GM18909 (cell line): ENCODE data around the gene ODF2L.
"Not testable (repeated sequence)": the region's sequence is repeated elsewhere in the genome, so short reads cannot be mapped to it uniquely, and the experiment has no call there.

ENCODE experiments used
- ATAC-seq: cut with Tn5 transposase; IDR thresholded peaks from one replicate; pipeline ENCODE4 v1.9.1; 2021; ENCODE audit warnings: mild to moderate bottlenecking; ENCODE audit not compliant: unreplicated experiment, poor library complexity

Gene ODF2L

GRCh38 chr1:86388777-86389176 is 7.3 kb downstream of the ODF2L start:
- no peak for ATAC-seq

GRCh38 chr1:86387916-86388627 is 8.1 kb downstream of the ODF2L start:
- no peak for ATAC-seq

- ATAC-seq = peak; percentile 65
These were observed 13.2 kb downstream of the ODF2L start for GRCh38 chr1:86382878-86383277.

GRCh38 chr1:86381223-86381622 is 14.9 kb downstream of the ODF2L start:
- ATAC-seq = no peak

GRCh38 chr1:86380257-86380861 is 15.8 kb downstream of the ODF2L start:
- peak; percentile 83 for ATAC-seq

GRCh38 chr1:86378813-86379212 is 17.3 kb downstream of the ODF2L start:
- ATAC-seq = no peak

GRCh38 chr1:86377341-86377740 is 18.8 kb downstream of the ODF2L start:
- no peak for ATAC-seq

- no peak for ATAC-seq
These were observed 20.4 kb downstream of the ODF2L start for GRCh38 chr1:86375688-86376087.

- no peak for ATAC-seq
These were observed 25.5 kb downstream of the ODF2L start for GRCh38 chr1:86370601-86371022.

- ATAC-seq = no peak
These were observed 30.2 kb downstream of the ODF2L start for GRCh38 chr1:86365896-86366295.

- ATAC-seq = no peak
These were observed 33.3 kb downstream of the ODF2L start for GRCh38 chr1:86362807-86363206.

GRCh38 chr1:86357796-86358195 is 38.3 kb downstream of the ODF2L start:
- no peak for ATAC-seq

GRCh38 chr1:86356247-86356646 is 39.9 kb downstream of the ODF2L start:
- no peak for ATAC-seq

- no peak for ATAC-seq
These were observed 44.0 kb downstream of the ODF2L start for GRCh38 chr1:86352086-86352485.

GRCh38 chr1:86350230-86350629 is 45.9 kb downstream of the ODF2L start:
- ATAC-seq = not testable (repeated sequence)

- ATAC-seq = no peak
These were observed 49.7 kb downstream of the ODF2L start for GRCh38 chr1:86346388-86346787.

GRCh38 chr1:86345042-86345441 is 51.1 kb downstream of the ODF2L start:
- no peak for ATAC-seq

- no peak for ATAC-seq
These were observed 56.2 kb downstream of the ODF2L start for GRCh38 chr1:86339906-86340305.

GRCh38 chr1:86339014-86339812 is 56.9 kb downstream of the ODF2L start:
- ATAC-seq = no peak

- ATAC-seq = no peak
These were observed 60.2 kb downstream of the ODF2L start for GRCh38 chr1:86335916-86336315.

- no peak for ATAC-seq
These were observed 70.9 kb downstream of the ODF2L start for GRCh38 chr1:86325264-86325663.
